Amniotic epithelial cell (primary cell): ENCODE measurements around the gene CHCHD6.
A peak's percentile ranks its signal among the peaks of the same experiment; 100 is the strongest.

Experiments
- DNase-seq: peaks from one replicate; pipeline ENCODE4 v3.0.0-alpha.2; 2010; ENCODE audit warnings: low read depth

CHCHD6 gene

DNA sequence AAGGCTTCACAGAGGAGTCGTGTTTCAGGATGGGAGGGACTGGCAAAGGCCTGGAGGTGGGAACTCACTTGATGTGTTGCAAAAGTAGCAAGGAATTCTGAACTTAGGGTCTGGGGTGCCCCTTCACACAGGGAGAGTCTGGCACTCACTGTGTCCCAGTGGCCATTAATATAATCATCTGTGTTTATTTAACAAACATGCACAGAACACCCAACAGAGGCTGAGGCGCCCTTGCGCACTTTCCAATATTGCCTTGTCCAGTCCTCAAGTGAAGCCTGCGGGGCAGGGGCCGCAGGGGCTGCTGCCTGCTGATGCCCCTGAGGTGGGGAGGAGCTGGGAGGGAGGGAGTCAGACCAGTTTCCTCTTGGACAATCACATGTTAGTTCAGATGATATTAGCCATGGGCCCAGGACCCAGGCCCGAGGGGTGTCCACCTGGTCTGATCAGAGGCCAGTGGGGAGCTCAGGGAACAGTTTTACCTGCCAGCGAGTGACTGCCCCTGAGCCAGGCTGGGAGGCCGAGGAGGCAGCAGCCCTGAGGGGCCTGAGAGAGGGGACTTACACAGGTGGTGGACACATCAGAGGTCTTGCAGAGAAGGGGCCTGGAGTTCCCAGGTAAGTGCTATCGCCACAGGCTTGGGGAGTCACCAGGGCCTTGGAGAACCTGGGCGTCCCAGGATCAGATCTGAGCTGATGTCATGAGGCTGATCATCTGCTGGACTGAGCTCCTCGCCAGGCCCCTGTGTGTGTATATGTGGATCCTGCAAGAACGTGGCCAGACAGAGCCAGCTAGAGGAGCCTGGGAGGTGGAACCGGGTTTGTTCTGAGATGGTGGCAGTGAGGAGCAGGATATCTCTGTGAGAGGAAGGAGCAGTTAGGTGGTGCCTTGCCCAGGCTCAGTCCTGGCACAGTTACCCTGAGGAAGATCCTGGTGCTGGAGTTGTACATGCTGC lies 35.3 kb upstream of the CHCHD6 start:
- no peak for DNase-seq

GRCh38 chr3:126671521-126671920 lies 32.5 kb upstream of the CHCHD6 start:
- no peak for DNase-seq

DNA sequence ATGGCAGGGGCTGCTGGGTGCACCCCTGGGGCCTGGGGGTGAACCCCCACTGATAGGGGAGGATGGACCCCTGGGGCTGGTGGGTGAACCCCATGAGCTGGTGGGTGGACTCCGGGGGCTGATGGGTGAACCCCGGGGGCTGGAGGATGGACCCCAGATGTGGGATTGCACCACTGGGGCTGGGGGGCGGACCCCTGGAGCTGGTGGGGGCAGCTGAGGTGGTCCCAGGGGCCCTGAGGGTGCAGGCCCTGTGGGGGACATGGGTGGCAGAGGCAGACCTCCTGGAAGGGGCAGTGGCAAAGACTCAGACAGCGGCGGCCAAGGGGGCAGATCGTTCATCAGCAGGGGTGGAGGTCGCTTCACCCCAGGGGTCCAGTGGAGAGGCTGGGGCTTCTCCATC lies 31.7 kb upstream of the CHCHD6 start:
- DNase-seq: no peak

DNA sequence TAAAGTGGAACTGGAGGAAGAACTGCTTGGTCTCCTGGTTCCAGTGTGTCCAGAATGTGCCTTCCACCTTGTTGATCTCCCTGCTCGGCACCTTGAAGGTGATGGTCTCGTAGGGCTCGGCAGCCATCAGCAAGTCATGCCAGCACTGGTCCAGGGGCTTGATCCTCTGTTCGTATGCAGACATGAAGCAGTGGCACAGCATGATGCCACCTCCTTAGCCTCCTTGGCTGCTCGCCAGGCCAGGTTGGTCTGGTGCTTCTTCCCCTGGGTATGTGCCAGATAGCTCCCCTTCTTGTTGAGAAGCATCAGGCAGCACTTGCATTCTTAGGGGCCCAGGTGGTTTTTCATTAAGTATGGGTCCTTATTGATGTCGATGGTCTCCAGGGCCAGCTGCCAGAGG lies 31.3 kb upstream of the CHCHD6 start:
- no peak for DNase-seq

DNA sequence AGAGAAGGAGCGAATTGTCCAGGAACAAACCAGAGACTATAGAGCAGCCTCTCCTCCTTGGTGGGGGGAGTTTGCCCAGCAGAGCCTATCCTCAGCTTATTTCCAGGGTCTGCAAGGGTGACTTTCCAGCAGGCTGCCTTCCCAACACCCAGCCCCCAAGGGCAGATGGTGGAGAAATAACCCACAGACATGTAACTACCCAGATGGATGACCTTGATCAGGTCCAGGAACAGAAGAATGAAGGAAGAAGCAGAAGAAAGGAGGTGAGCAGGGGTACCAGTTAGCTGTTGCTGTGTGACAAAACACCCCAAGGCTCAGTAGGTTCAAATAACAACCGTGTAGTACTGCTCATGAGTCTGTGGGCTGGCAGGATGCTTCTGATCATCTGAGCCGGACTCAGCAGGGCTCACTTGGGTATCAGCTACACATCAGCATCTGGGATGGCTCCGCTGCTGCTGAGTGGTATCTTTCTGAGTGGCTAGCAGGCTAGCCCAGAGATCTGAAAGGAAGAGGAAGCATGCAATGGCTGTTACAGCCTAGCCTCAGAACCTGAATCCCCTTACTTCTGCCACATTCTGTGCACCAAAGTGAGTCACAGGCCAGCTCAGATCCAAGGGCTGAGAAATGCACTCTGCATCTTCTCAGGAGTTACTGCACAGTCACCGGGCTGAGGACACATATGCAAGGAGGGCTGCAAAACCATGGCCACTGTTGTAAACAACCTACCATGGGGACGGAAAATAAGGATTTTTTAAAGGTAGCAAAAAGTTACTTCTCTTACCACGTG lies 26.9 kb upstream of the CHCHD6 start:
- peak; percentile 14 for DNase-seq

DNA sequence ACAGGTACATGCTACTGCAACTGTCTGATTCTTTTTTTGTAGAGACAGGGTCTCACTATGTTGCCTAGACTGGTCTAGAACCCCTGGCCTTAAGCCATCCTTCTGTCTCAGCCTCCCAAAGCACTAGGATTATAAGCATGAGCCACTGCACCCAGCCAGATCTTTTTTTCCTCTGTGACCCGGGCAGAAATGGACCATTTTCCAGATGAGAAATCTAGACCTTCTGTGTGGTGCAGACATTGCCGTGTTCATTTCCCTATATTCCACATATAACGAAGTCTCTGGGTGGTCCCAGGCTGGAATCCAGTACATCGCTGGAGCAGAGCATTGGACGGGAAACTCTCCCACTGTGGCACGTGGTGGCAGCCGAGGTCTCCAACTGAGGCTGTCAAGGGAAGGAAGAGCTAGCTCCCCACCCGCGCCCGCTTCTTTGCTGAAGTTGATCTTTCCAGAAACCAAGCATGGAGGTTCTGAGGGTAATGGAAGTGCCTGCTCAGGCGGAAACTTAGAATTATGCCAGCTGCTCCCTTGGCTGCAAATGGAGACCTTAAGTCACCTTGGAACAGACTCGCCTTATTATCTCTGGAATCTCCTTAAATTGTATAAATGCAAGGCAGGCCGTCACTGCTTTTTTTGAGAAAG lies 26.1 kb upstream of the CHCHD6 start:
- DNase-seq: no peak

DNA sequence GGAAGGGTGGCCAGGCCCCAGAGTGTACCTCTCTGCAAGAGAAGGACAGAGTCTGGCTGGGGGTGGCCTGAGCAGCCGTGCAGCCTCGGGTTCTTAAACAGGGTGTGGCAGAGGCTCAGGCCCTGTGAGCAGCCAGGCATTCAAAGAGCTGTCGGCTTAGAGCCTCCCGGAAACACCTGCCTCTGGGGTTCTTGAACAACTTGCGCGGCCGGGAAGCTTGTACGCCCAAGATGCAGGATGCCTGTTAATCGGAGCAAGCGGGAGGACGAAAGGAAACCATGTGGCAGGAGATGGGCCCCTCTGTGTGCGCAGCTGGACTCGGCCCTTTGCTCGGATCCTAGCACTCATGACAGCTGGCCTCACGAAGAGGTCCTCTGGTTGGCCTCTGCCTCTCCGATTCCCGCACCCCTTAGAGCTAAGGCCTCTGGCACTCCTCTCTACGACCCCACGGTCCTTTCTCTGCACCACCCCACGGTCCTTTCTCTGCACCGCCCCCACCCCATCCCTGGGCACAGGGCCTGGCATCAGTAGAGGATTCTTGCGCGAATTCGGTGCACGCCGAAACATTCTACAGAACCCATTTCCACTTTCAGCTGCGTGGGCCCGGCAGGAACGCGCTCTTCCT lies 25.2 kb upstream of the CHCHD6 start:
- DNase-seq: no peak

DNA sequence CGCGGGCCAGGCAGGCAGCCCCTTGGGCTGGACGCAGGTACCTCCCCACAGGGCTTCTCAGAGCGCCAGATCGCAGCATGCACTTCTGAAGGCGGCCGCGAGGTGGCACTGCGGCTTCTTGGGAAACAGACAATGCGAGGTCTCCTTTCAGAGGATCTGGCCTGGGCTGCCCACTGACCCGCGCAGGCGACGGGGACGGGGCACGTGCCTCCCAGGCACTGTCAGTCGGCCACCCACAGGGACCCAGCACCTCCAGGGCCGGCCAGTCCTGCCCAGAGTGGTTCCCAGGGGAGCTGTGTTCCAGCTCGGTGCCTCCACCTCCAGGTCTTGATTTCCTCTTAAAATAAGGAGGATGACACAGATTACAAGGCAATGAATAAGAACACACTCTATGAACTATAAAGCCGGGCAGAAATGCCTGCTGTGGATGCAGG lies 24.7 kb upstream of the CHCHD6 start:
- peak; percentile 44 for DNase-seq

DNA sequence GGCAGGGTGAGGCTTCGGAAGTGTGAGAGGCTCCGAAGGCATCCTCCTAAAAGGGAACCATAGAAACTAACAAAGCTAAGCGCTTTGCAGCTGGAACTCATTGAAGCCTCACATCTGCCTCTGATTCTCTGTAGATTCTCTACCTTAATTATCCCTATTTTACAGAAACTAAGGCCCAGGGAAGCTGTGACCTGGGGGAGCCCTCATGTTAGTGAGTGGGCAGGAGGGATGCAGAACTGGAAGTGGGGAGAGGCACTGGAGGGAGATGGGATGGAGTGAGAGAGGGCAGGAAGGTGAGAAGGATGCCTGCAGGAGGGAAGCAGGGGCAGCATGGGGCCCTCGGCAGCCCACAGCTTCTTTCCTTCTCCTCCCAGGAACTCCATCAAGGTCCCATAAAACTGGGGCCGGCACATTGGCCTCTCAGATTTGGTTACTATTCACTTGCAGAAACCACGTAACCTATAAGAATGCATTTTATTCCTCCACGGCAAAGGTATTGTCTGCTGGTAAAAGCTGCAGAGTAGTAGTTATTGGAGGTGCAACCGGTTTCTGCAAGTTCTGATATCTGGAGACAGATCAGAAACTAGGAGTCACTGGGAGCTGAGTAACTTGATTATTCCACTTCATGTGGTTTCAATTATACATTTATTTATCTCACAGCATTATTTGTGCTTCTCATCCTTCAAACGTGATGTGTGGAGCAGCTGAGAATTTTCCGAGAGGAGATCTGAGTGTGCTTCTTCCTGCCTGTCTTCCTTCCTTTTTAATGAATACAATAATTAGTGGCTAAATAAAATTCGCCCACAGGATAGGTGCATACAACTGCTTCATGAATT lies 24.0 kb upstream of the CHCHD6 start:
- no peak for DNase-seq

- no peak for DNase-seq
Measured at GRCh38 chr3:126680667-126681055, 23.4 kb upstream of the CHCHD6 start.

GRCh38 chr3:126682009-126682408 lies 22.0 kb upstream of the CHCHD6 start:
- DNase-seq: no peak

DNA sequence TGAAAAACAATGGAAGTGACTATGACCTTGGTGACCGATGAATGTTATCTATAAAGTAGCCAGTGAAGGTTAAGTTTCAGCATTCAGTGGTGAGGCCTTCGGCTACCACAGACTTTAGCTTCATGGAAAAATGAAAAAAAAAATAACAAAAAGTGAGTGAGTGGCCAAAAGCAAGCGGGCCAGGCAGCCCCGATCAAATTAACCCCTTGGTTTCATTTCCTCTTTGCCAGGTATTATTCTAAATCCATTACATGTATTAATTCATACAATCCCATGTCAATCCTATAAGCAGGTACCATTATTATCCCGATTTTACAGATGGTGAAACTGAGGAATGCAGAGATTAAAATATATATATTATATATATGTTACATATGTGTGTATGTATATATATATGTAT lies 21.0 kb upstream of the CHCHD6 start:
- DNase-seq: no peak

DNA sequence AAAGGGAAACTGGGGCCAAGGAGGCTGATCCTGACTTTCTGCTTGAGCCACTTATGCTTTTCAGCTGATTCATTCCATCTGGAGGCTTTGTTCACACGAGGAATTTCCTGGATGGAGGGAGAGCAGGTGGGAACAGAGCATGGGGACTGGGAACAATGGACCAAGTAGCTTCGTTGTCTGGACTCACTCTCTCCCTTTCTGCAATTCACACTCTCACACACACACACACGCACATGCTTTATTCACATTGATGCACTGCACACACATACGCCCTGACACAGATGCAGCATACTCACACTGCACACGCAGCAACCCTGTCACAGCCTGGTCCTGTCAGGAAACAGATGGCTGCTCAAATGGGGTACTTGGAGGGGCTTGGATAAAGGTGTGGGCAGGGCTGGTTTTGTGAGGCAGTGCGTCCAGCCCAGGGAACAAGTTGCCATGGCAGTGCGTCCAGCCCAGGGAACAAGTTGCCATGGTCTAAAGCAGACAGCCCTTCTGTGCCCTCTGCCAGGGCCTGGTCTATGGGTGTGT lies 19.8 kb upstream of the CHCHD6 start:
- no peak for DNase-seq

GRCh38 chr3:126685021-126685420 lies 19.0 kb upstream of the CHCHD6 start:
- peak; percentile 5 for DNase-seq

- DNase-seq: no peak
Measured at GRCh38 chr3:126685493-126685892, 18.5 kb upstream of the CHCHD6 start.

DNA sequence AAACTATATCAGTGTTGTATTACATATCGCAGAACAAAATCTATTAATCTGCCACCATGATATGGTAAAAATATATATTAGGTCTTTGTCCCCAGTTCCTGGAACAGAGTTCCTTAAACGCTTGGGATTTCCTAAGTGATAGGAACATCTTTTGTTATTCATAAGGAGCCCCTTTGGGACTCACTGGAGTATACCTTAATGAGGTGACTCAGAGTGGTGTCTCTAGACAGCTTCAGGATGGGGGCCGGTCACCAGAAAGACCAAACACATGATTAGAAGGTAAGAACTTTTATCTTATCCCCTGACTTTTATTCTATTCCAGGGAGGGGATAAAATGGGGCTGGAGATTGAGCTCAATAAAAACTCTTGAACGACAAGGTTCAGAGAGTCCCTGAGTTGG lies 12.3 kb upstream of the CHCHD6 start:
- DNase-seq: no peak

- DNase-seq: no peak
Measured at GRCh38 chr3:126692858-126693257, 11.2 kb upstream of the CHCHD6 start.

DNA sequence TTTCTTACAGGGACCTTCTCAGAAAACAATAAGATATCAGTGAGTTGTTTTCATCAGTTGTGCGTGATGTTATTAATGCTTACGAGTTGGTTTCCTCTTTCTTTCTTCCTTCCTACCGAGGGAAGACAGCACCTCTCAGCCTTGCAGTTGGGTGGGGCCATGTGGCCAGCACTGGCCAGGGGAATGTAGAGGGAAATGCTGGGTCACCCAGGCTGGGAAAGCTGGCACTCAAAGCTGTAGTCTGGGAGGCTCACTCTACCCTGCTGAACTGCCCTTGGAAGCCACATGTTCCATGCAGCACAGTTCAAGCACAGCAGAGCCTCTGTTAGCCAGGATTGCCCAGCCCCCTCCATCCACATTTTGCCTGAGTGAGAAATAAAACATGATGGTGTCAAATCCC lies 10.1 kb upstream of the CHCHD6 start:
- no peak for DNase-seq

DNA sequence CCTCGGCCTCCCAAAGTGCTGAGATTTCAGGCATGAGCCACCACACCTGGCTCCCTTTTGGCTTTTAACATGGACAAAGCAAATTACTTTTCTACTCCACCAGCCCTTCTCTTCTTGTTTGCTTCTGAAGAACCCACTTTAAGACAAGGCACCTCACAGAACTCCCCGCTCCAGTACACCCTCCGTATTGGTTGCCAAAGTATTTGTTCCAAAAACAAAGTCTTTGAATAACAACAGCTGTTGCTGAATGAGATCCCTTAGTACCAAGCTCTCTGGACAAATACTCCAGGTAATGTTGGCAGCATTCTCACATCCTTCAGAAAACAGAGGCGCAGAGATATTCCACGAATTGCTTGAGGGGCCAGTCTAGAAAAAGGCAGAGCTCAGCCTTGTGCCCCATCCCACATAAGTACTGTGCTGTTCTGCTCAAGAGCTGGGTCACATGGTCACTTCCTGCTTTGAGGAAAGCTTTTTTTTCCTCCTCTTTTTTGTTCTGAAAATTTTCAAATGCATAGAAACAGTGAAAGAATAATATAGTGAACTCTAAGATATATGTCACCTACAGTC lies 7.3 kb upstream of the CHCHD6 start:
- DNase-seq: no peak

GRCh38 chr3:126699011-126699410 lies 5.0 kb upstream of the CHCHD6 start:
- DNase-seq: no peak
